HK-2 (cell line): Measurements from ENCODE around the gene LSM8.
"Not testable (repeated sequence)": the region's sequence is repeated elsewhere in the genome, so short reads cannot be mapped to it uniquely, and the experiment has no call there.

Experiments used
- DNase-seq: peaks from one replicate; pipeline ENCODE4 v3.0.0-alpha.2; 2018; ENCODE audit not compliant: unreplicated experiment

LSM8 gene

GRCh38 chr7:118183786-118184564, at the start of gene LSM8:
LSM8 (plus strand) TSS chr7:118184164; CDS start chr7:118184224, 60 bp downstream.
- peak; percentile 97 for DNase-seq

GRCh38 chr7:118134420-118134819, 49.5 kb upstream of the LSM8 start:
- not testable (repeated sequence) for DNase-seq

- no peak for DNase-seq
Measured at GRCh38 chr7:118140468-118140867, 43.5 kb upstream of the LSM8 start.

- no peak for DNase-seq
Measured at GRCh38 chr7:118142012-118142411, 42.0 kb upstream of the LSM8 start.

GRCh38 chr7:118148930-118149329, 35.0 kb upstream of the LSM8 start:
- no peak for DNase-seq

GRCh38 chr7:118149394-118149793, 34.6 kb upstream of the LSM8 start:
- no peak for DNase-seq

GRCh38 chr7:118151671-118152070, 32.3 kb upstream of the LSM8 start:
- no peak for DNase-seq

- no peak for DNase-seq
Measured at GRCh38 chr7:118152149-118152548, 31.8 kb upstream of the LSM8 start.

- no peak for DNase-seq
Measured at GRCh38 chr7:118152654-118153053, 31.3 kb upstream of the LSM8 start.

- DNase-seq = no peak
Measured at GRCh38 chr7:118153551-118154177, 30.3 kb upstream of the LSM8 start.

GRCh38 chr7:118158766-118159165, 25.2 kb upstream of the LSM8 start:
- DNase-seq = no peak

GRCh38 chr7:118169146-118169545, 14.8 kb upstream of the LSM8 start:
- no peak for DNase-seq

GRCh38 chr7:118175740-118176139, 8.2 kb upstream of the LSM8 start:
- no peak for DNase-seq

- DNase-seq = no peak
Measured at GRCh38 chr7:118179191-118179590, 4.8 kb upstream of the LSM8 start.

GRCh38 chr7:118182593-118183427, 1.2 kb upstream of the LSM8 start:
- DNase-seq = no peak

- no peak for DNase-seq
Measured at GRCh38 chr7:118183428-118183785, 557 bp upstream of the LSM8 start.

- DNase-seq = no peak
Measured at GRCh38 chr7:118184565-118184940, 589 bp downstream of the LSM8 start.

GRCh38 chr7:118185163-118185860, 1.3 kb downstream of the LSM8 start:
- DNase-seq = no peak

- DNase-seq = no peak
Measured at GRCh38 chr7:118186501-118186900, 2.5 kb downstream of the LSM8 start.

- DNase-seq = no peak
Measured at GRCh38 chr7:118194571-118194970, 10.6 kb downstream of the LSM8 start.

GRCh38 chr7:118195837-118196474, 12.0 kb downstream of the LSM8 start:
- peak; percentile 32 for DNase-seq

- no peak for DNase-seq
Measured at GRCh38 chr7:118202061-118202460, 18.1 kb downstream of the LSM8 start.
